Non-pigmented ciliary epithelial cell (primary cell): ENCODE measurements around the gene G3BP2.
"Not testable (repeated sequence)": the region's sequence is repeated elsewhere in the genome, so short reads cannot be mapped to it uniquely, and the experiment has no call there.

Experiments used
- DNase-seq: peaks from one replicate; pipeline ENCODE4 v3.0.0-alpha.2; 2010; ENCODE audit warnings: low read depth

G3BP2 gene

DNA sequence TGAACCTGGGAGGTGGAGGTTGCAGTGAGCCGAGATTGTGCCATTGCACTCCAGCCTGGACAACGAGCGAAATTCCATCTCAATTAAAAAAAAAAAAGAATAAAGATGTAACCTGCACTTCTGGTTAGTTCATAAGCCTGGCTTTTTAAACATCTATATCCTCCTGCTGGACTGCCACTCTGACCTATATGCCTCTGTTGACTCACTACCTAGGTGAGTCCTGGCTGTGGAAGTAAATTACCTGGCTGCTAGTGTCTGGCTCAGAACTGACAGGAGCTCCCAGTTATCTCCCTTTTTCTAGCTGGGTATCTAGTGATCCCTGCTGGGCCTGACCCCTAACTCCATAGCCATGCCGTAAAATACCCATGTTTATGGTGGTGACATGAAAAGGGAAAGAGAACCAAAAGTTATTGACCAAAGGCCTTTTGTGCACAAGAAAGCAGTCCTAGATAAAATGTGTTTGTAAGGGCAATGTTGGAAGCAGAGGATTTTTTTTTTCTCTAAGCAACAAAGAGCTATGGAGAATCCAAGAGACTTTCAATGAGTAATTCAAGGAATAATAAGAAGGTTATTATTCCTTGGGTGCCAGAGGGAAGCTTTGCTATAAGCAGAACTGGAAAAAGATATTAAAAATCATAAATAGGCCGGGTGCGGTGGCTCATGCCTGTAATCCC is 10.4 kb upstream of the G3BP2 start:
- no peak for DNase-seq

- no peak for DNase-seq
These were observed 6.8 kb upstream of the G3BP2 start for GRCh38 chr4:75679876-75680575.

DNA sequence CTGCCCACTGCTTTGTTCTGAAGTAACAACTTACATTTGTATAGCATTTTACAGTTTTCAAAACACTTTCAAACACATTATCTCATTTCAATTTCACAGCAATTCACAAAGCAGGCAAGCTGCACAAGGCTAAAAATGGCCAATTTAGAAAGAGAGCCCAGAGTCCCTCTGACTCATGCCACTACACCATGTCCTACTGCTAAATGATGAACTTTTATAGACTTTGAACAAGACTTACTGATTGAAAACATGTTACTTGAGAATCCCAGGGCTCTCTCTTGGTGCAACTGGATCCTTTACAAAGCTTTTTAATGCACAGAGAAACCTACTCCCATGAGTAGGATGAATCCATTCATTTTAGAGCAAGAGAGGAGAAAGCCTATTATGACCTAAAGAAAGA is 5.8 kb upstream of the G3BP2 start:
- DNase-seq: no peak

DNA sequence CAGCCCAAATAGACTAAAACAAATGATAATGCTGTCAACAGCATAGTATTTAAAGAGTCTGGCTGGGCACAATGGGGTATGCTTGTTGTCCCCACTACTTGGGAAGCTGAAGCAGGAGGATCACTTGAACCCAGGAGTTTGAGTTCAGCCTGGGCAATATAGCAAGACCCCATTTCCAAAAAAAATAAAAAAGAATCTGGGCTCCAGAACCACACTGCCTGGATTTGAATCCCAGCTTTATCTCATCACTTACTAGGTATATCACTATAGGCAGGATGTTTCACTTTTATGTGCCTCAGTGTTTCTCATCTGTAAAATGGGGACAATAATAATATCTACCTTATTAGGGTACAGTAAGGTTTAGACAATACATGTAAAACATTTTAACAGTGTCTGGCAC is 5.3 kb upstream of the G3BP2 start:
- DNase-seq: no peak

DNA sequence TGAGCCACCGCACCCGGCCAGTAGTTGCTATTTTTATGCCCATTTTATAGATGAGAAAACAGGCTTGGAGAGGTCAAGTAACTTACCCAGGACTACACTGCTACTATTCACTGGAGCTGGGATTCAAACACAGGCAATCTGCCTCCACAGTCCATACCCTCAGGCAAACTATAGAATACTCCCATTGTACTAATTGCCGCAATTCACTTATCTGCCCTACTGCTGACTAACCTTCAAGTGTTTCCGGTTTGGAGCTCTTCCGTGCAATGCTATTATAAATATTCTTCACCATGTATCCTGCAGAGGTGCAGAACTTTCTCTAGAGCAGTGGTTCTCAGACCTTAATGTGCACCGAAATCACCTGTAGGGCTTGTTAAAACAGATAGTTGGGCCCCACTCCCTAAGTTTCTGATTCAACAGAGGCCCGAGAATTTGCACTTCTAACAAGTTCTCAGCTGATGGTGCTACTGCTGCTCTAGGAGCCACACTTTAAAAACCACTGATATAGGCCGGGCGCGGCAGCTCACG is 1.9 kb upstream of the G3BP2 start:
- DNase-seq: no peak

- DNase-seq: no peak
These were observed 733 bp upstream of the G3BP2 start for GRCh38 chr4:75673959-75674328.

- no peak for DNase-seq
These were observed 667 bp downstream of the G3BP2 start for GRCh38 chr4:75672461-75673026.

GRCh38 chr4:75671802-75672421 is 1.3 kb downstream of the G3BP2 start:
- no peak for DNase-seq

GRCh38 chr4:75668596-75668995 is 4.6 kb downstream of the G3BP2 start:
- no peak for DNase-seq

- not testable (repeated sequence) for DNase-seq
These were observed 5.6 kb downstream of the G3BP2 start for GRCh38 chr4:75667636-75668035.

- DNase-seq: no peak
These were observed 6.9 kb downstream of the G3BP2 start for GRCh38 chr4:75666299-75666698.

DNA sequence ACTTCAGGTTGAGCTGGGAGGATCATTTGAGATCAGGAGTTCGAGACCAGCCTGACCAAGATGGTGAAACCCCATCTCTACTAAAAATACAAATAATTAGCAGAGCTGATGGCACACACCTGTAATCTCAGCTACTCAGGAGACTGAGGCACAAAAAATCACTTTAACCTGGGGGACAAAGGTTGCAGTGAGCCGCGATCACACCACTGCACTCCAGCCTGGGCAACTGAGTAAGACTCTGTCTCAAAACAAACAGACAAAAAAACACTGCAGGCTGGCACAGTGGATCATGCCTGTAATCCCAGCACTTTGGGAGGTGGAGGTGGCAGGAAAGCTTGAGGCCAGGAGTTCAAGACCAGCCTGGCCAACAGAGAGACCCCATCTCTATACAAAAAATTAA is 8.6 kb downstream of the G3BP2 start:
- not testable (repeated sequence) for DNase-seq

DNA sequence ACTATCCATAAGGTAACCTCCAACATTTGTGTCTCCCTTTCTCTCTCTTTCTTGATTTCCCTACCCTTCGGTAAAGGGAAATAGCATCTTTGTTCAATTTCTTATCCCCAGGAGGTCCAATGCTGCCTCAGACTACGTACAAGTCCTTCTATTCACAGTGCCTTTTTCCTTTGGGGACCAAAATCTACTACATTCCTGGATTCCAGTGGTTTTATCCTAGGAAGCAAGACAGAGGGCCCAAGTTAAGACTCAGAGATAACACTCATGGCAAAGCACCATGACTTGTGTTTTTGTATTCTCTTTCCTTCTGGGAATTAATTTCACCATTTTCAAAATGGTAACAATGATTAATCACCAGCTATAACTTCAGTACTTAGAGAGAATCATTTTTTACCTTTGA is 10.6 kb downstream of the G3BP2 start:
- no peak for DNase-seq

DNA sequence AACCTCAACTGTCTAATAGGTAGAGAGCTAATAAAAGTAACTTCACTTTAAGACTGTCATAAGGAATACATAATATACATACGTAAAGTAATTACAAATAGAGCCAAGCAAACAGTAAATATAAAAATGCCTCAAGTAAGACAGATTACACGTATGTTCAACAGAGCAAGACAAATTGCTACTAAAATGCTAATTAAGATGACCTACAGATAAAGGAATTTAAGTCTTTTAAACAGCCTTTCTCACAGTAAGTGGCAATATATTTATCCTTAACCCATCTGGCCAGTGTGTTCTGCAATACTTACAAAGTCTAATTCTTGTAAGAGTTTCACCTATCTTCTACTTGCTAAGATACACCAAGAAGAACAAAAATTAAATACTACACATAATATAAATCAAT is 12.7 kb downstream of the G3BP2 start:
- DNase-seq: no peak

DNA sequence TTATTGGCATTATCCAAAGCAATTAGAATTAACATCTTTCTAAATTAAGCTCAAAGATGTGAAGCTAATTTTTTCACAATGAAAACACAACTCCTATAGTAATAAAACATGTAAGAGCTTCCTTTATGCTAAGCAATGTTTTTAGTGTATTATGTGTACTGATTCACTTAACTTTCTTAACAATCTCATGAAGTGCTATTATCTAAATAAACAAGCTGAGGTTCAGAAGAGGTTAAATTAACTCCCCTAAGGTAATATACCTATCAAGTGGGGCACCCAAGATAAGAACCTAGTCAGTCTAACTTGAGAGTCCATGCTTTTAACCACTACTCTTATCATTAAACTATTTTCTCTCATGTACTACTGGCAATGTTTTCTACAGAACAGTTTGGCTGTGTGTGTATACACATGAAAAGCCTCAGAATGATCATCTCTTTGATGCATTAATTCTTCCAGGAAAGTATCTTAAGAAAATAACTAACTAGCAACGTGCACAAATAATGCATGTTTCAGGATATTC is 13.6 kb downstream of the G3BP2 start:
- DNase-seq: no peak

- DNase-seq: no peak
These were observed 14.3 kb downstream of the G3BP2 start for GRCh38 chr4:75658876-75659275.

DNA sequence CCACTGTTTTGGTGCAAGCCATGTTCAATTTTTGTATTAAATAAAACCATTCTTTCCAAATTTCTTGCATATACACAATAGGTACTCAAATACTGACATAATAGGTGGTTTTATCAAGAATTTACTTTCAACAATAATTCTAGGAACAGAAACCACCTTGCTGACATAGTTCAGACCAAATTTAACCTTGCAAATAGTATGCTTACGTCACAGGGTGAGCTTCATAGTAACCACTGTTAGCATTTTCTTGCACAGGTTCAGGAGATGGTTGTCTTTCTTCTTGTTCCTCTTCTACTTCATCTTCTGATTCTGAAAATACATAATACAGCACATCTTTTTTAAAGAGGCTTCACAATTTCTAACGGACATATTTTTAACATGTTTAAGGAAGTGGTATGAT is 17.6 kb downstream of the G3BP2 start:
- no peak for DNase-seq

DNA sequence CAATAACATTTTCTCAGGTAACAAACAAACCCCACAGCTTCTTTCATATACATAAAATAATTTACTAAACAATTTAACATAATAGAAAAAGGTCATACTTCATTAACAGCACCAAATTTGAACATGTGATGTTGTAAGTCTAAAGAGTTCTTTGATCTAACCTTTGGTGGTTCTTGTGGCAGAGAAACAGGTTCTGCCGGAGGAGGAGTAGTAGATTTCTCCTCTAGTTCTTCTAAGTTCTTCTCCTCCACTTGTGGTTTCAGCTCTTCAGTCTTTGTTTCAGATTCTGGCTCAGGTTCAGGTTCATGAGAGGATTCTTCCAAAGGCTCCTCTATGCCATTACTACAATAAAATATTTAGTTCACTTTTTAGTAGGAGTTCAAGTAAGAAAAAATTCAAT is 18.3 kb downstream of the G3BP2 start:
- DNase-seq: no peak

DNA sequence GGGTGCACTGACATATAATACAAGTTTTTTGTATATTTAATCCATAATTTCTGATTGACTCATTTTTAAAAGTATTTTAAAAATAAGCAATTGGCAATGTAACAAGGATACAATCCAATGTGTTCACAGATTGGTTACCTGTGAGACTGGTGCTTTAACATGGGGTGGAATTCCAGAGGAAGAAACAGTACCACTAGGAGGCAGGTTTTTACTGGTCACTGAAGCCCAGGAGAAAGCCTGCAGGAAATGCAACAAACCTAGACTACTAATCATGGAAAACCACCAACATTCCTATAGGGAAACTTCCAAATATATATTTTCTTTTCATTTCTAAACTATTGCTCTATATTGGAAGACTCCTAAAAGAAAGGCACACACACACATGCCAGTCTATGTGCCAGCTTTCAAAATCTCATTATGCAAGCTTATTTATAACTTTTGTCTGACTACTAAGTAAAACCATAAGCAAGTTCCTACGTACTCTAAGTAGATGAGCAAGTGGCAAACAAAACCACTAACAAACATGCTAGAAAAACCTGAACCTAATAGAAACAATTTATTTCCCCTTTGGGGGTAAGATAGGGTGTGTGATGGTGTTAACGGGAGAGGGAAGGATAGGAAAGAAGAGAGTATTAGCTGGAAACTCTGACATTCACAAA is 19.2 kb downstream of the G3BP2 start:
- DNase-seq: no peak

DNA sequence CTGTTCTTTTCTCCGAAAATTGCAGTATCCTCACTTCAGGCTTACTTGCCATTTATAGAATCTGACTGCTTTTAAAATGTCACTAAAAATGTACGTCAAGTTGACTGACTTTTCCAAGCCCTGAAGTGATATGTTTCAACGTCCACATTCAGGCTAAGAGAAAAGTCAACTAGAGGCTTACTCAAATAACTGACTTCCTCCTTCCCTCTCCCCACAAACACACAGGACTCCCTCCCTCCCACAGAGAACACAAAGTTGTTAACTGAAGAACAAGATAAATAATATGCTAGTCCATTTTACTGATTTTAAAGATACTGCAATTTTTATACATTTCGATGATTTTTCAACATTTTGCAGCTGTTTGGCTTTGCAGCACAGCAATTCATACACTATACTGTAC is 29.1 kb downstream of the G3BP2 start:
- DNase-seq: no peak

DNA sequence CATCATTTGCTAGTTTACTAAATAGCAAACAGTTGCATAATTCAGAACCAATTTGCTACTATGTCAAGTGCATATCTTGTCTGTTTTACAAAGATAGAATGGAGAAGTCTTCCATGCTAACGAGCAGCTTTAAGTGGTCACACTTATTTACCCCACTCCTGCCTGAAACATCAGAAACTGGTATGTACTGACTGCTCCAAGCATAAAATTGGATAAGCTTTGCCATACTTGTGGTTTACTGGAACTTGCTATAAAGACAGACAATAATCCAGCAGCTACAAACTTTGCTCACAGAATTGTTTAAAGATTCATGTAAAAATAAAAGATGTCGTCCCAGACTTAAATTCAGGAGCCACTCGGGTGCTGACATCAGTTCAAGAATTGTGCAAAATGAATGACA is 29.6 kb downstream of the G3BP2 start:
- DNase-seq: no peak

DNA sequence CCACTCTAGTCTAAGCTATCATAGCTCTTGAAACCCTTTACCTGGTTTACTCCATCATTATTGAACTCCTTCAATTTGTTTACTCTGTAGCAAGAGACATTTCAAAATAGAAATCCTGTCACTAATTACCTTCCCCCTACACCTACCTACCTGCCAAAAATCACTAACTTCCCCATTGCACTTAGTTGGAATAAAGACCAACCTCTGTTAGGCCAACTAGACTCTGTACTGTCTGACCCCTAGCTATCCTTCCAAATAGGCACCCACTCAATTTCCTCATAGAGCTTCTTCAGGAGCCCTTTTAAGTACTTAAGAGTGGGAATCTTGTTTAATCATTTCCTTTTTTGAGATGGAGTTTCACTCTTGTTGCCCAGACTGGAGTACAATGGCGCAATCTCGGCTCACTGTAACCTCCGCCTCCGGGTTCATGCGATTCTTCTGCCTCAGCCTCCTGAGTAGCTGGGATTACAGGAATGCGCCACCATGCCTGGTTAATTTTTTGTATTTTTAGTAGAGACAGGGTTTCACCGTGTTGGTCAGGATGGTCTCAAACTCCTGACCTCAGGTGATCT is 34.0 kb downstream of the G3BP2 start:
- no peak for DNase-seq
